Cortex of kidney (tissue), 1 donor: ENCODE measurements around the gene RNF208.
"Not testable (repeated sequence)": the region's sequence is repeated elsewhere in the genome, so short reads cannot be mapped to it uniquely, and the experiment has no call there.

ENCODE experiments used
- DNase-seq: peaks from one replicate; lab custom pipeline; 2025; lab: John Stamatoyannopoulos, UW

Gene RNF208

DNA sequence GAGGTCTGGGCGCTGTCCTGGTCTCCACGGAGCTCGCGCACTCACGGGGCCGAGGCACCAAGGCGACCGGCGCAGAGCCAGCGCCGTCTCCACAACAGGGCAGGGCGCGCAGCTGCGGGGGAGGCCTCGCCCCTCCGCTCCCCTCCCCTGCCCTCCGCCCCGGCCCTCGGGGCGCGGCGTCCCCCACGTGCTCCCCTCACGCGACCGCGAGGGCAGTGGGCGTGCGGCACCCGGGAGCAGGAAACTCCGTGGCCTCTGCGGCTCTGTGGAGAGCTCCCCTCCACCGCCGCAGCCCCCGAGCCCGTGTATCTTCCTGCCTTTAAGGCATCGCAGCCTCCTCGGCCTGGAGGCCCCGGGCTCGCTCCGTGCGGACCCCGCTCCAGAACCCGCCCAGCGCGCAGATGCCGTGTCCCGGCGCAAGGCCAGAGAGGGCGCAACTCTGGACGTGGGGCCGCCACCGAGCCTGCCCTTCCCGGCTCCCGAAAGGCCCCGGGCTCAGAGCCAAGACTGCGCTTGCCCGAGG, 18.3 kb upstream of the RNF208 start:
- DNase-seq: no peak

DNA sequence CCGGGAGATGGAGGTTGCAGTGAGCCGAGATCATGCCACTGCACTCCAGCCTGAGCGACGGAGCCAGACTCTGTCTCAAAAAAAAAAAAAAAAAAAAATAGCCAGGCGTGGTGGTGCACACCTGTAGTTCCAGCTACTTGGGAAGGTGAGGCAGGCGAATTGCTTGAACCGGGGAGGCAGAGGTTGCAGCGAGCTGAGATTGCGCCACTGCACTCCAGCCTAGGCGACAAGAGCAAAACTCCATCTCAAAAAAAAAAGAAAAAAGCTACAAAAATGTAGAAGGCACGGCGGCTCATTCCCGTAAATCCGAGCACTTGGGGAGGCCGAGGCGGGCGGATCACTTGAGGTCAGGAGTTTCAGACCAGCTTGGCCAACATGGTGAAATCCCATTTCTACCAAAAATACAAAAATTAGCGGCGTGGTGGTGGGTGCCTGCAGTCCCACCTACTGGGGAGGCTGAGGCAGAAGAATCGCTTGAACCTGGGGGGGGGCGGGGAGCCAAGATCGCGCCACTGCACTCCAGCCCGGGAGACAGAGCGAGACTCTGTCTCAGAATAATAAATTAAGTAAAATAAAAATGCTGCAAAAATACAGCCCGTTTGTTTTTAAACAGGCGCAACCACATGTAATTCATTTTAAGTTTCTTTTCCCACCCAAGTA, 17.6 kb upstream of the RNF208 start:
- DNase-seq: not testable (repeated sequence)

DNA sequence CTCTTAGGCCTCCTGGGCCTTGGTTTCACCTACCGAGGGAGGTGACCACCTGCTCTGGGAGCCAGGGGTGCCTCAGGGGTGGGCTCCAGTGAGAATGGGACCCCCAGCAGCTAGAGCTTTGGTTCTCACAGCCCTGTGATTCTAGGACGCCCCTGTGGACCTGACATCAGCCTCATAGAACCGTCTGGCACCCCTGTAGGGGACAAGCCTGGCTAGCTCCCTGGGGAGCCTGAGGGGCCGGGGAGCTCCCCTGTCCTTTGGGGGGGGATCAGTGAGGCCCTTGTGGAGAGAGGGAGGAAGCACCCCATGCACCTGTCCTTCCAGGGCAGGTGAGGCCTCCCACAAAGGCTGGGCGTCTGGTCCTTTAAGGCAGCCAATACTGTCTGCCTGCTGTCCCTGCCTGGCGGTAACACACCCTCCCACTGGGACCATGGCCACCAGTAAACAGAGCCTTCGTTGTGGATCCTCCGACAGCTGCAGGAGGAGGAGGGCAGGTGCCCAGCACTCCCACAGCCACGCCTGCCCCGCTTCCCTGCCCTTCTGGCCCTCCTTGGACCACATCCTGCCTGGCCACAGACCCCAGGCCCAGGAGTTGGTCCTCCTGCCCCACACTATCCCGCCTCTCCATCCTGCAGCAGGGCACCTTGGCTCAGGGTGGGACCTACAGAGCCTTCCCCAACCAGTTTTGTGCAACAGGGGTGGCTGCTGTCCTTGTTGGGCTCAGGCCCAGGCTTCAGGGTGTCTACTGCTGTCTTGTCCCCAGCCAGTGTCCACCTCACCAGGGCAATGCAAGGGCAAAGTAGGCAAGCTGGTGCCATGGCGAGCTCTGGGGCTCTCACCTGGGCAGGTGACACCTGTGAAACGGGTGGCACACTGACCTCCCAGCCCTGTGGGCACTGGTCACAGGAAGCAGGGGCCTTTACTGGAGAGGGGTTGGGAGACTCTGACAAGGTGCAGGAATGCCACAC, 16.0 kb upstream of the RNF208 start:
- no peak for DNase-seq

DNA sequence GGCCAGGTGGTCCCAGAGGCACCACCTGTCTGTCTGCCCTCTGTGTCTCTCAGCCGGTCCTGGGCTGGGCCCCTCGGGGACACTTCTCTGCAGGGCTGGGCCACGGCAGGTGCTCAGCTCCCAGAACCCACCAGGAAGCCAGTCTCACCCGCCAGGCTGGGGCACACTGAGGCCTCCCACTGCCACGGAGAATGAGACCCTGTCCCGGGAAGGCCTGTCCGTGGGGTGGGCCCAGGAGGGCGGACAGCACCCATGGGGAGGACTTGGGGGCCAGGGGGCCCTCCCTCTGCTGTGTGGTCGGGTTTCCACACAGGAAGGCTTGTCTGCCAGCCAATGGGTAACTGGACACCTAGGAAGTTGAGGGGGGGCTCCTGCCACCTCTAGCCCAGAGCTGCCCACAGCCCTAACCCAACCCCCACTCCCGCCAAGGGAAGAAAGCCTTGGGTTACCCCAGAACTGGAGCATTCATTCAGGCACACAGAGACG, 14.9 kb upstream of the RNF208 start:
- no peak for DNase-seq

DNA sequence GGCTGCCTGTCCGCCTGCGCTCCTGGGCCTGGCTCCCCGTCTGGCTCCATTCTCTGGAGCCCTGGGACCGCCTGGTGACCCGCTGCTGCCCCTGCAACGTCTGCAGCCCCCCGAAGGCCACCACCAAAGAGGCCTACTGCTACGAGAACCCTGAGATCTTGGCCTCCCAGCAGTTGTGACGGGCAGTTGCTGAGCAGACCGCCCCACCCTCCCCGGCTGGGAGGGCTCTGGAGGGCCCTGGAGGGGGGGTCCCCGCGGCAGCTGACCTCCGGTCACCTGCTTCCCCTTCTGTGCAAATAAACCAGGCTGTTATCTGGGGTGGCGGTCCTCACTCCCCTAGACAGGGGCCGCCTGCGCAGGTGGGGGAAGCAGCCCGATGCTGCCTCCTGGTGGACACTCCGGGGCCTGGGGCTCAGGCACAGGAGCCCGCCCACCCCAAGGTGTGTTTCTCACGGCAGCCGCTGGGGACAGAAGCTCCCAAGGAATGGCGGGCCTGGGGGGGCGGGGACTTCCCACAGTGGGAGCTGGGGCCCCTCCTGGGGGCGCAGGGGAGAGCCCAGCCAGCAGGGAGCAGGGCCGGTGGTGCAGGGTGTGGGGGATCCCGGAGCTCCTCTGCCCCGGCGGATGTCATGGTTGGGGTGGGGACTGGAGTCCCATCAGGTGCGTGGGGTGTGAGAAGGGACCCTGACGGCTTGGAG, 14.3 kb upstream of the RNF208 start:
- DNase-seq: no peak

DNA sequence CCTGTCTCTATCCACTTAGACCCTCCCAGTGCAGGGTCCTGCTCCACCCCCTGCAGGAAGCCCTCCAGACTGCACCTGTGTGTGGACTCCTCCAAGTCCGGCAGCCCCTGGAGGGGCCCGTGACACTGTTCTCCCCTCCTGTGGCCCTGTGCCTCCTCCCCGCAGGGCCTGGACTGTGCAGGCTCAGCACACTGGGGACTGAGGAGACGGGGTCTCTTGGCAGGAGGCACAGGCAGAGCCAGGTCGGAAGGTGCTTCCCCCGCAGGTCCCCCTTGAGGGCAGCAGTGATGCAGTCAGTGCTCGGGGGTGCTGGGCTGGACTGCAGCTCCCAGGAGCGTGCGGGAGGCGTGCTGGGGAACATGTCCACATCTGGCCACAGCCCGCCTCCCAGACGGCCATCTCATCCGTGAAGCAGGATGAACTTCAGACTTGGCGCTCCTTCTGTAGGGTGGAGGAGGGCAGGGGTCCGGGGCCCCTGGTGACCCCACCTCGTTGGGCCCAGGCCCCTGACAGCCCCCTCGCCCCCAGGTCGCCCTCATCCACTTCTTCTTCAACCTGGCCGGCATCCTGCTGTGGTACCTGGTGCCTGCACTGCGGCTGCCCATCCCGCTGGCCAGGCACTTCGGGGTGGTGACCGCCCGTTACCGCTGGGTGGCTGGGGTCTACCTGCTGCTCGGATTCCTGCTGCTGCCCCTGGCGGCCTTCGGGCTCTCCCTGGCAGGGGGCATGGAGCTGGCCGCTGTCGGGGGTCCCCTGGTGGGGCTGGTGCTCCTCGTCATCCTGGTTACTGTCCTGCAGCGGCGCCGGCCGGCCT, 13.6 kb upstream of the RNF208 start:
- DNase-seq: no peak

DNA sequence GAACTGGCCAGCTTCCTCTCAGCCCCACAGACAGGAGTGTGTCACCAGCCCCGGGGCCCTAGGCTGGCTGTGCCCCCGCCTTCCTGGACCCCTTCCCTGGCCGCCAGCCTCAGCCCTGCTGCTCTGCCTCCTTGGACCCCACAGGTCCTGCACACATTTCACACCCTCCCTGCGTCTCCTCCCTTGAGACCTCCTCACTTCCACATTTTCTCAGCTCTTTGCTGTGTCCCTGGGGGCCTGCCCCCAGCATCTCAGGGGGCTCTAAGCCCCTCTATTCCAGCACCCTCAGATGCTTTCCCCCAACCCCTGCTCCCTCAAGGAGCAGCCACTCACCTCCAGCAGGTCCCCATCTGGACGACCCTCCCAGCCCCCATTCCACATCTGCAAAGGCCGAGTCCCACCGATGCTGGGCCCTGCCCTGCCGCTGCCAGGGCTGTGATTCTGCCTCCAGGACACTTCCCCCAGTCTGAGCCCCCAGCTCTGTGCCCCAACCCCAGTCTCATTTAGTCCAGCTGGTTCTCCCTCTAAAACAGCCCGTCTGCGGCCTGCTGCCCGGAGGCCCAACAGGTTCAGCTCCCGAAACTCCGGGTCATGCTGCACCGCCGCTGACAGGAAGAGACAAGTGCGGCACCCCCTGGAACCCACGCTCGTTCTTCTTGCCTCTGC, 12.9 kb upstream of the RNF208 start:
- DNase-seq: no peak

DNA sequence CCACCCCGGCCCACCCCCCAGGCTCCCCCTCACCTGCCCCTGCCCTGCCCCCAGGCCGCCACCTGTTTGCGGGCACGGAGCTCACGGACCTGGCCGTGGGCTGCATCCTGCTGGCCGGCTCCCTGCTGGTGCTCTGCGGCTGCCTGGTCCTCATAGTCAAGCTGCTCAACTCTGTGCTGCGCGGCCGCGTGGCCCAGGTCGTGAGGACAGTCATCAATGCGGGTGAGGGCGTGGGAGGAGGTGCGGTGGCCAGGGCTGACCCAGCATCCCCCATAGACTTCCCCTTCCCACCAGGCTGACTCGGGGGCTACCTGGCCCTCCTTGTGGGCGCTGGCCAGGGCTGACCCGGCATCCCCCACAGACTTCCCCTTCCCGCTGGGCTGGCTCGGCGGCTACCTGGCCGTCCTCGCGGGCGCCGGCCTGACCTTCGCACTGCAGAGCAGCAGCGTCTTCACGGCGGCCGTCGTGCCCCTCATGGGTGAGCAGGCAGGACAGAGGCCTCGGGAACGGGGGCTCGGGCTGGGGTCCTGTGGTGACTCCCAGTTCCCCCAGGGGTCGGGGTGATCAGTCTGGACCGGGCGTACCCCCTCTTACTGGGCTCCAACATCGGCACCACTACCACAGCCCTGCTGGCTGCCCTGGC, 12.1 kb upstream of the RNF208 start:
- DNase-seq: no peak

DNA sequence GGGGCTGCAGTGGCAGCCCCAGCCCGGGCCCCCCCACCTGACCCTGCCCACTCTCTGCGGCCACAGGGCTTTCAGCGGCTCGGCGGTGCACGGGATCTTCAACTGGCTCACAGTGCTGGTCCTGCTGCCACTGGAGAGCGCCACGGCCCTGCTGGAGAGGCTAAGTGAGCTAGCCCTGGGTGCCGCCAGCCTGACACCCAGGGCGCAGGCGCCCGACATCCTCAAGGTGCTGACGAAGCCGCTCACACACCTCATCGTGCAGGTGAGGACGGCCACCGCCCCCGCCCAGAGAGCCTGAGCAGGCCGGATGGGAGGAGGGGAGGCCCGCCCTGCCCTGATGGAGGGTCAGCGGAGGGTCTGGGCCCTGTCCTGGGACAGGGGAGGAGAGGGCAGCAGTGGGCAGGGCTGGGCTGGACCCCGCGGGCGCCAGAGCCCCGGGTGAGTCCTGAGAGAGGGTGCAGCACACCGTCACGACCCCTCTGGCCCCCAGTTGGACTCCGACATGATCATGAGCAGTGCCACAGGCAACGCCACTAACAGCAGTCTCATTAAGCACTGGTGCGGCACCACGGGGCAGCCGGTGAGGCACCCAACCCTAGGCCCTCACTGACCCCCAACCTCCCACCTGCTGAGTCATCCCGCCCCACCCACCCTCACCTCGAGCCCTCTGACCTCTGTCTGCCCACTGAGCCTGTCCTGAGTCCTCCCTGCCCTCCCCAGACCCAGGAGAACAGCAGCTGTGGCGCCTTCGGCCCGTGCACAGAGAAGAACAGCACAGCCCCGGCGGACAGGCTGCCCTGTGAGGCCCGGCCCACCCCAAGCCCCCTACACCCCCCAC, 11.3 kb upstream of the RNF208 start:
- DNase-seq: no peak

DNA sequence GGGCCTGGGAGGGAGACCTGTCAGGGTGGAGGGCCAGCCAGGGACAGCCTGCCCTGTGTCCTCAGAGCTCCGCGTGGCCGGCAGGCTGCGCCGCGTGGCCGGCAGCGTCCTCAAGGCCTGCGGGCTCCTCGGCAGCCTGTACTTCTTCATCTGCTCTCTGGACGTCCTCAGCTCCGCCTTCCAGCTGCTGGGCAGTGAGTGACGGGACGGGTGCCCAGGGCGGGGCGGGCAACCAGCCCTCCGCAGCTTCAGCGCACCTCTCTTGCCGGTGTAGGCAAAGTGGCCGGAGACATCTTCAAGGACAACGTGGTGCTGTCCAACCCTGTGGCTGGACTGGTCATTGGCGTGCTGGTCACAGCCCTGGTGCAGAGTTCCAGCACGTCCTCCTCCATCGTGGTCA, 10.5 kb upstream of the RNF208 start:
- DNase-seq: no peak

DNA sequence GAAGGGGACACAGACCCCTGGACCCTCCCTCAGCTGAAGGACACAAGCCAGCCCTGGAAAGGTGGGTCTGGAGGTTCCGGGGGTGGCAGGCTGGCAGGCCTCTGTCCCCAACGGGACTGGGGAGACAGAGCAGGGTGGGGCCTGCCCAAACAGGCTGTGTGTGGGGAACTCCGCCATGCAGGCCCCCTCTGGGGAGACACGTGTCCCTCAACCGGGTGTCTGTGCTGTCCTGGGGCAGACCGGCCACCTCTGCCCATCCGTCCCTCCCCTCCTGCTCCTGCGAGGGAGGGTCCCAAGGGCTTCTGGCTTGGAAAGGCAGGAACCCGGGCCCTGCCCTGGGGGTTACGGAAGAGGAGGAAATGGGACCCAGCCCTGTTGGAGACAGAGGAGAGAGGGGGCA, 10.1 kb upstream of the RNF208 start:
- DNase-seq: no peak

DNA sequence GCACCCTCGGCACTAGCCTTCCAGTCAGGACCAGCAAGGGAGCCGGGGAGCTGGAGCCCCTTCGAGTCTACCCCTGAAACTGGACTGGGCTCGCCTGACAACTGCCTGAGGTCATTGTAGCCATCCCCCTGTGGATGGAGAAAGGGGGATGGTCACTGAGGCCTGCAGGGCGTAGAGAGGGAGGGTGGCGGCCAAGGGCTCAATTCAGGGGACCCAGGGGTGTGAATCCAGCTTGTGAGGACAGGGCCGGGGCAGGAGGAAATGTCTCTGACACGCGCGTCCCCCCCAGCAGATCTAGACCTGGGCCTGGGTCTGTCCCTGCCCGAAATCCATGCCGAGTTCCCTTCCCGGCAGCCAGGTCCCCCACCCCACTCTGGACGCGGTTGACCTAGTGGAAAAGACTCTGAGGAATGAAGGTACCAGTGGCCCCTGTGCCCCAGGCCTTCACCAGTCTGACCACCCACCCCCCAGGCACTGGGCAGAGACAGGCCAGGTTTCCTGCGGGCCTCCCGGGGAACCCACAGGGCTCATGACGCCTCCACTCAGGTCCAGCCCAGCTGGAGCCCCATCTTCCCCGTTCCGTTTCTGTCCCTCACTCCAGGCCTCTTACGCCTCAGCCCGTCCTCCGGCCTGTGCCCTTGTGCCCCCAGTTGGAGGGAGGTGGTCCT, 9.5 kb upstream of the RNF208 start:
- DNase-seq: no peak

DNA sequence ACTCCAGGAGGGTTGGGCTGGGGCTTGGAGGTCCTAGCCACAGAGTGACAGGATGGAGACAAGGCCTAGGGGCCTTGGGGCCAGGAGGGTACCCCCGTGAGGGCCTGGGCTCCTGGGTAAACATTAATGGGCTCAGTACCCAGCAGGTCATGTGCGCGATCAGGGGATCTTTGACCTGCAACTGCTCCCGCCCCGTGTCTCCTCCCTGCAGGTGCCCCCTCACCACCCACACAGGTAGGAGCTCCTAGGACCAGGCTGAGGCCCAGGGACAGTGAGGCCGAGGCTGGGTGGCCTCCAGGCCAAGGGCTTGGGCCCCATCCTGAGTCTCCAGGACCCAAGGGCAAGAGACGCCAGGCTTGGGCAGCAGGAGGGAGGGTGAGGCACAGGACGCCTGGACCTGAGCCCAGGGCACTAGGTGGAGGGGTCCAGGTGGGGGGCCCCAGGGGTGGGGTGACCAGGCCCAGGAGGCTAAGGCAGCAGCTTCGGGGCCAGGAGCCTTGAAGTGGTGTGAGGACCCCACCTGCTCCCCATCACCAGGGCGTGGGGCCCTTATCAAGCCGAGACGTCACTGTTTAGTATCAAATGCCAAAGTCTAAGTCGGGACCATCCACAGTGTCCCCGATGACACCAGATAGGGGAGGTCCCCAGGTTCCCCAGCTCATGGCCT, 8.8 kb upstream of the RNF208 start, which contains the start of gene SLC34A3:
SLC34A3 (plus strand) TSS at position 197 of the 667 bp plus-strand sequence. CDS start 802 bp downstream, outside the sequence.
- no peak for DNase-seq

DNA sequence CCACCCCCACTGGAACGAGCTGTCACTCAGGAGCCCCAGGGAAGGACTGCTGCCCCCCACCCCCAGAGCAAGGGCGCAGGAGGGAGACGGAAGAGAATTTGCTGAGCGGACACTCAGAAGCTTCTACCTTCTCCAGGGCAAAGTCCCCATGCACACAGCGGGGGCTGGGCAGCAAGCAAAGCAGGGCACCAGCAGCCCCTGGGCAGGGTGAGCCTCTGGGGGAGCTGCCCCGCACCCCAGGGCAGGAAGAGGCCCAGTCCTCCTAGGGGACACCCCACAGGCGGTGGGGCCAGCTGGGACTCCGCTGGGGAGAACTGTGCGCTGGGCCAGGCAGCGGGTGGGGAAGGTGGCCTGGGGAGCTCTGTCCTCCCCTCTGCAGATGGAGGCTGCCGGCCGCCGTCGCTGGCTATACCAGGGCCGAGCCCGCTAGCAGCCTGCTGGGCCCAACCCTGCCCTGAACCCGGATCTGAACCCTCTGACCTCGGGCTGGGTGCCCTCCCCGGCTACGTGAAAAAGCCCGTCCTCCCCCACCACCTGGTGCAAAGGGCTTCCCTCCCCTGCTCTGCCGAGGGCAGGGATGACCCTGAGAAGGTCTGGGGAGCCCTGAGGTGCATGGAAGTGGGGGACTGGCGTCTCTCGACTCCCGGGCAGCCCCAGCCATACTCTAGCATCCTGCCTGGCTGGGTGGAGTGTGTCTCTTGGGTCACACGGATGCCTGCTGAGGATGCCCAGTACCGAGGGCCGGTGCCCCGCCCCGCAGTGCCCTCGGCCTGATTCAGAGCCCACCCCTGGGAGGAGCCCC, 8.1 kb upstream of the RNF208 start:
- DNase-seq: no peak

DNA sequence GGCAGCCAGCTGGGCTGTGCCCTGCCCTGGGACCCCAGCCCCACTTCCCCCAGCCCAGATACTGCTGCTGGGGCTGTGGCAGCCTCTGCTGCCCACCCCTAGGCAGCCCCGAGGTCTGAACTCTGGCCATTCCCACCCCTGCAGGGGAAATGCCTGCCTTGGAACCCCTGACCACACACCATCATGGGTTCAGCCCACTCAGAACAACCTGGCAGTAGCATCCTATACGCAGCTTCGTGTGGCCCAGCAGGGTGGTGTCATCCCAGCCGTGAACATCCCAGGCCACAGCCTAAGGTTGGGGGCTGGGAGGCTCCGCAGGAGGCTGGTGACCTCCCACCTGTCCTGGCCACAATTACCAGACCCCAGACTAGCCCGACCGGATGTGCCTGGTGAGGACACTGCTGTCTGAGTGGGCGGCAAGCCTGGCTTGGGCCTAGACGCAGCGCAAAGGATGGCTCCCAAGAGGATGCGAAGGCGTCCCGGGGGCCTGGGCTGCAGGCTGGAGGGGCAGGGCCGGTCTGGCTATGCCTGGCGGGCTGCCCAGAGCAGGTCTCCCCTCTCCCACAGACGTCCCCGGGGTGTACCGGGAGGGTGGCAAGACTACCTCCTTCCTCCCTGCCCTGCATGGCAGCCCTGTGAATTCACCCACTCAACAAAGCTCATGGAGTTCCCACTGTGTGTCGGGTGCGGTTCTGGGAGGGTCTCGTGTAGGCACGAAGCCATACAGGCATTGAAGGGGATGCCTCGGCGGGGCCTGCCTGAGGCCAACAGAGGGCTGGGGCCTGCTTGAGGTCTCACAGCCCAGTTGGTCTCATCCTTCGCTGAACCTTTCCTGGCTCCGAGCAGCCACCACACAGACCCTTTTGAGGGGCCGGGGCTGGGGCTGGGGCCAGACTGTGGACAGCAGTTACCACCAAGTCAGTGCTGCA, 7.2 kb upstream of the RNF208 start:
- DNase-seq: no peak

DNA sequence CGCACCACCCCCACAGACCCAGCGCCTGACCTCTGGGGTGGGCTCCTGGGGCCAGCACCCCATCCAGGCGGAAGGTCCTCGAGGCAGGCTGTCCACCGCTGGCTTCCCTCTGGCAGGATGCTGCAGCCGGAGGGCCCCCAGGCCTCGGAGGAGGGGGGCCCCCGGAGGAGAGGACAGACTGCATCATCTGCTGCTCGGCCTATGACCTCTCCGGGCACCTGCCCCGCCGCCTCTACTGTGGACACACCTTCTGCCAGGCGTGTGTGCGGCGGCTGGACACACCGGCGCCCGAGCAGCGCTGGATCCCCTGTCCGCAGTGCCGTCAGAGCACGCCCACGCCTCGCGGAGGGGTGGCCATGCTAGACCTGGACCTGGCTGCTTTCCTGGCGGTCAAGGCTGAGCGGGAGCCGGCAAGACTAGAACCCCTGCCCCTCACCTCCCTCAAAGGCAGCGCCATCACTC, 6.5 kb upstream of the RNF208 start:
- DNase-seq: no peak
